HEK293T (cell line): ENCODE measurements around the gene ETF1.

Experiments
- ARNT ChIP-seq: fragments of 450-650 bp; IDR thresholded peaks from 2 replicates; pipeline ENCODE4 v1.6.1; 2017; ENCODE audit warnings: mild to moderate bottlenecking
- ELF4 ChIP-seq: fragments of 450-650 bp; IDR thresholded peaks from 2 replicates; pipeline ENCODE4 v1.6.1; 2017; ENCODE audit warnings: antibody characterized with exemption
- FOXK2 ChIP-seq: fragments of 450-650 bp; IDR thresholded peaks from 2 replicates; pipeline ENCODE4 v1.6.1; 2016; ENCODE audit warnings: mild to moderate bottlenecking
- FOXM1 ChIP-seq: fragments of 450-650 bp; IDR thresholded peaks from 2 replicates; pipeline ENCODE4 v1.6.1; 2017; ENCODE audit warnings: mild to moderate bottlenecking, borderline replicate concordance
- ZNF384 ChIP-seq: fragments of 450-650 bp; IDR thresholded peaks from 2 replicates; pipeline ENCODE4 v1.6.1; 2016

DNA sequence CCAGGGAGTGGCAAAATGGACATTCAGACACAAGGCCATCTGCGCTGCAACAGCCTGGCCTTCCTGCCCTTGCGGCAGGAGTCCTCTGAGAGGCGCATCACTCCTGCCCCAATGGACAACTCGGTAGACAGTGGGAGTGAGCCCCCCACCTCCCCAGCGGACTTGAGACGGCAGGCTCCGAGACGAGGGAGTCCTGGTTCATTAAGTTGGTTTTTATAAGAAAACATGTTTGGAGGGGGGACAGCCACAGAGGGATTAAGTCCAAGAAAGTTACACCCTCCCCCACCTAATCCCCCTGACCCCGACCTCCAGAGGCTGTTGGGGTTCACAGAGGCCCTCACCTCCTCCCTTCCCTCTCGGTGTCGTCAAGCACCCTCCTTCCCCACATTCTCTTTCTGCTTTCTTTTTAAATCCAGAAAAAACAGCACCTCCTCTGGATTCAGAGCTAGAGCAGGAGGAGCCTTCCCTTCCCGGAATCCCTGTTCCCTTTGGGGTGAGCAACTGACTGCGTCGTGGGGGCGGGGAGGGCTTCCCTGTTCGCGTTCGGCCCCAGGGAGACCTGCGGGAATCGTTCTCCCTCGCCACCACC is 79.5 kb downstream of the ETF1 start:
- no peak for TF ChIP-seq FOXK2
- TF ChIP-seq ZNF384, result no peak
- no peak for TF ChIP-seq ELF4
- no peak for TF ChIP-seq FOXM1
- TF ChIP-seq ARNT, result no peak
